SH-SY5Y (cell line): Measurements from ENCODE around the gene NUCKS1.

Experiments used
- GATA2 ChIP-seq: IDR thresholded peaks from 2 replicates; pipeline ENCODE4 v1.6.1; 2011; ENCODE audit warnings: mild to moderate bottlenecking, low read depth, low read length
- GATA3 ChIP-seq: IDR thresholded peaks from 2 replicates; pipeline ENCODE4 v1.6.1; 2011; ENCODE audit warnings: low read depth, mild to moderate bottlenecking, low read length, moderate library complexity

Gene NUCKS1

DNA sequence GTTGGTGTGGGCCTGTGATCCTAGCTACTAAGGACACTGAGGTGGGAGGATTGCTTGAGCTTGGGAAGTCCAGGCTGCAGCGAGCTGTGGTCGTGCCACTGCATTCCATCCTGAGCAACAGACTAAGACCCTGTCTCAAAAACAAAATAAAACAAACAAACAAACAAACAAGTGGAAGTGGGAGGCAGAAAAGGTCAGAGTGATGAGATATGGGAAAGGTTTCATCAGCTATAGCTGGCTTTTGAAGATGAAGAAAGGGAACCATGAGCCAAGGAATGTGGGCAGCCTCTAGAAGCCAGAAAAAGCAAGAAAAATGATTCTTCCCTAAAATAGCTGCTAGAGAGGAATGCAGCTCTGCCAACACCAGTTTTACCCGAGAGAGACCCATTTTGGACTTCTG, 10.6 kb upstream of the NUCKS1 start:
- no peak for TF ChIP-seq GATA2
- TF ChIP-seq GATA3, result no peak

DNA sequence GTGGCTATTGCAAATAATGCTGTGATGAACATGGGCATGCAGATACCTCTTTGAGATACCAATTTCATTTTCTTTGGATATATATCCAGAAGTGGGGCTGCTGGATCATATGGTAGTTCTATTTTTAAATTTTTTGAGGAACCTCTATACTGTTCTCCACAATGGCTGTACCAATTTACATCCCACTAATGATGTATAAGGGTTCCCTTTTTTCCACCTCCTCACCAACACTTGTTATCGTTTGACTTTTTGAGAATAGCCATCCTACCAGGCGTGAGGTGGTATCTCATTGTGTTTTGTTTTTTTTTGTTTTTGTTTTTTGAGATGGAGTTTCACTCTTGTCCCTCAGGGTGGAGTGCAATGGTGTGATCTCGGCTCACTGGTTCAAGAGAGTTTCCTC, 6.6 kb upstream of the NUCKS1 start:
- TF ChIP-seq GATA2 (no peak), GATA3 (no peak)

DNA sequence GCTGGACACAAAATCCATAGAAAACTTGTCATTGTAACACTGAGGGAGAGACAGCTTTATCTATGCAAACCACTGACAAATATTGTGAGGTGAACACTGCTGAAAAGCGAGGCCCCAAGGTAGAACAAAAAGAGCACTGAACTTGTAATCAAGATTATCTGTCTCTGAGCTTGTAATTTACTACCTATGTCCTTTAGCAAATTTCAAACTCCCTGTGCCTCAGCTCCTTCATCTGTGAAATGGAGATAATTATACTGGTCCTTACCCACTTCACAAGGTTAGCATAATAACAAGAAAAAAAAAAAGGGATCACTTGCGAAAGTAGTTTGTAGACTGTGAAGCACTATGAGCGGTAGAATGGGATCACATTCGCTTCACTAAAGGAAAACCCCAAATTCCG, 4.9 kb upstream of the NUCKS1 start:
- TF ChIP-seq GATA2 (no peak), GATA3 (no peak)

GRCh38 chr1:205751036-205751651, 1.2 kb upstream of the NUCKS1 start:
- TF ChIP-seq GATA3 (no peak), GATA2 (no peak)

DNA sequence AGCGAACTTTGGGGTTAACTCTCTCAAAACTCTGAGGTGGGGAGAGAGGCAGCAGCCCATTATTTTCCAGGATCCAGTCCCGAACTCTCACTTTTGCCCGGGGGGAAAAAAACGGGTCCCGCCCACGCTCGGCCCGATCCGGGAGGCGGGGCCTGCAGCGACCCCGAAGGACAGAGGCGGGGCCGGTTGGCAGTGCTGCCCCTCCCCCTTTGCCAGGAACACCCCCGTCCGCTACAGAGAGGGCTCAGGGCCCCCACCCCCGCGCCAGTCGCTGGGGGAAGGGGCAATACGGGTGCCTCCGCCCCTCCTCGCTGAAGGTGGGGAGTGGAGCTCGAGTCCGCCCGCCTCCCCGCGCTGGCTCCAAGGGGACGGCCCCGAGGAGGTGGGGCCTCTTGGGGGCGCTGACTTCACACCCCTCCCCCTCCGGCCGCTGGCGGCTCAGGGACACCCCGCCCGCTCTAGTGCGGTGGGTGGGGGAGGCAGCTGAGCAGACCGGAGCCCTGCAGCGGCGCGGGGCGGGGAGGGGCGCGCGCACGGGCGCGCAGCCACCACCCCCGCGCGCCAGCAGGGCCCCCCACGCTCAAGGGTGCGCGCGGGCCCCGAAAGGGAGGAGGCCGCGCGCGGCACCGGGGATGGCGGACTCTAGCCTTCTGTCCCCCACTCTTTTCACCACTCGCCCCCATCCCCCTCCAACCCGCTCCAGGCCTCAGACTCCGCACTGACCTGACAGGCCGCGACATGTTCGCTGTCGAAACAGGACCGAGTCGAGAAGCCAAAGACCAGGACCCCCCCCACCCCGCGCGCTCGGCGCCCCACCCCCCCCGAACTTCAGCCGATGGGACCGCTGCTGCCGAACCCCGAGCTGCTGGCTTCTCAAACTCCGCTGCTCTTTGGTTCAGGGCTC, 496 bp downstream of the NUCKS1 start:
- no peak for TF ChIP-seq GATA3
- TF ChIP-seq GATA2, result no peak

DNA sequence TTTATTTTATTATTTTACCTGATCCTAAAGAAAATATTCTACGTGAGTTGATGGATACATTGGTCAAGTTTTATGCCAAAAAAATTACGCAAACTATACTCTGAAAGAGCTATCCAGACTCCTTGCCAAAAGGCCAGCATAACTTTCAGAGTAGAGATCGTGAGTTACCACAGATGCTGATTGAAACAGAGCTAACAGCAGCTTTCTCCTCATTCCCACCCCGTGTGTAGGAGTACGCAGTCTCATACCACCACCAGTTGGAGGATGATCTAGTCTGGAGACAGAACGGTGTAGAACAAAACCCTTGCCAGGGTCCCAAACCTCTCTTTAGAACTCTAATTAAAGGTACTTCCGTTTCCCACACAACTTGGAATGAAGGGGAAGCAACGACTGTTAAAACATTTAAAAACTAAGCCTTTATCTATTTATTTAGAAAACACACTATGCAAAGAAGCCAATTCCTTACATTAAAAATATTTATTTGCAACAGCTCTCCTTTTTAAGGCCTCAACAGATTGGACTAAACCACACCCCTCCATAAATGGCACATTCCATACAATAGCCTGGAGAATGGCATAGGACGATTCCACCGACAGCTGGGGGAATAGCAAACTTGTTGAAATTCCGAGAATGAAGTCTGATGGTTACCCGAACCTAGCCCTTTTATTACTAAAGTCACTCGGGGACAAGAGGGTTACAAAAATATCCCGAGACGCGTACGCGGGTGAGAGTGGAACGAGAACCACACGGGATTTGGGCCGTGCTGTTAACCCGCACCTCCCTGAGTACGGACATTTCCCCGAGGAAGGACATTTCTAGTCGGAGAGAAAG, 1.4 kb downstream of the NUCKS1 start:
- TF ChIP-seq GATA3 (no peak), GATA2 (no peak)

DNA sequence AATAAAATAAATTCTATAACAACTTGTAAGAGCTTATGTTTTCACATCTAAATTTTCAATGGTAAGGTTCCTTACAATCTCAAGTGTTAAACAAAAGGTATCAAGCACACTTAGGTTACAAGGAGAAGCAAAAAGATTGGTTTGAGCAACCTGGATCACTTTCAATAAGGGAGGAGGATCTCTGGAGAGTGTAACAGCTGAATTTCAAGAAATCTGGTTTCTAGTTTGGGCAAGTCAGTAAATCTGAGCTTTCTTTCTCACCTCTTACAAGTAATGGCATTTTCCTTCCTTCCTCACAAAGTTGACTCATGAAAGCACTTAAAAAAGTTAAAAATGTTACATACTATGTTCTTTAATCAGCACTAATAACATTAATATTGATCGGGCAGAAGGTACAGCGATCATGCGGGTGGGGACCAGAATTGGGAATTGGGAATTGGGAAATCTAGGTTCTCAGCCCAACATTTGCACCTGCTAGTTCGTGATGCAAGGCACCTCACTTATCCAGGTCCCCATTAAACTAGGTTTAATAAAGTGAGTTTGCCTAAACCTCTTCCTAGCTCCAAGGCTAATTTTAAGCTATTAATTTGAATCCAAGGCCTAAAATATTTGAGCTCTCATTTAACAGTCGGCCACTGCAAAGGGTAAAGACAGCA, 3.1 kb downstream of the NUCKS1 start:
- TF ChIP-seq GATA2, result no peak
- TF ChIP-seq GATA3, result no peak

DNA sequence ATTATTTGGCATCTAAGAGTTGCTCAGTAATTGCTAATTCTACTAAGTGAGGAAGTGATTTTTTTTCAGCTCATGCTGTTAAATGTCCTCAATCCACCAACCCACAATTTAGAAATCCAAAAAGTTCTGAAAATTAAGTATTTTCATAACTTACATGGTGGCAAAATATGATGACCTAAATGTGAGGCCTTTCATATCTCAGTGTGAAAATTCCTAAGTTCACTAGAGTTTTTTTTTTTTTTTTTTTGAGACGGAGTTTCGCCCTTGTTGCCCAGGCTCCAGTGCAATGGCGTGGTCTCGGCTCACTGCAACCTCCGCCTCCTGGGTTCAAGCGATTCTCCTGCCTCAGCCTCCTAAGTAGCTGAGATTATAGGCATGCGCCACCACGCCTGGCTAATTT, 5.6 kb downstream of the NUCKS1 start:
- TF ChIP-seq GATA3 (no peak), GATA2 (no peak)

DNA sequence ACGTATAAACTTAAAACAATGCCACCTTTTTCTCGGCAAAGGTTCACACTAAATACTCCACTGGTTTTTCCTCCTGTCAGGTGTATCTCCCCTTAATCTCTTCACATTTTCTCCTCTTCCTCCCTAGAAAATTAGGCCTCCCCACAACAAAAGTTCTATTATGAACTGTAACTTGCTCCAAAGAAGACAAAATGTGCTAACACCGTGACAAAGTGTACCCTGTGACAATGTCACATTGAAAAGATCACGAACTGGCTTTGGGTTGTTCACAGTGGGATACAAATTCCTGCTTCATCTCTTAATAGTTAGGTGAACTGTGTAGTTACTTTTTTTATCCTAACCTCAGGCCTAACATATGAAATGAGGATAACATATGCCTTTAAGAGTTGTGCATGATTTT, 6.0 kb downstream of the NUCKS1 start:
- no peak for TF ChIP-seq GATA3
- no peak for TF ChIP-seq GATA2

- TF ChIP-seq GATA3 (no peak), GATA2 (no peak)
Measured at GRCh38 chr1:205741681-205742080, 8.3 kb downstream of the NUCKS1 start.

DNA sequence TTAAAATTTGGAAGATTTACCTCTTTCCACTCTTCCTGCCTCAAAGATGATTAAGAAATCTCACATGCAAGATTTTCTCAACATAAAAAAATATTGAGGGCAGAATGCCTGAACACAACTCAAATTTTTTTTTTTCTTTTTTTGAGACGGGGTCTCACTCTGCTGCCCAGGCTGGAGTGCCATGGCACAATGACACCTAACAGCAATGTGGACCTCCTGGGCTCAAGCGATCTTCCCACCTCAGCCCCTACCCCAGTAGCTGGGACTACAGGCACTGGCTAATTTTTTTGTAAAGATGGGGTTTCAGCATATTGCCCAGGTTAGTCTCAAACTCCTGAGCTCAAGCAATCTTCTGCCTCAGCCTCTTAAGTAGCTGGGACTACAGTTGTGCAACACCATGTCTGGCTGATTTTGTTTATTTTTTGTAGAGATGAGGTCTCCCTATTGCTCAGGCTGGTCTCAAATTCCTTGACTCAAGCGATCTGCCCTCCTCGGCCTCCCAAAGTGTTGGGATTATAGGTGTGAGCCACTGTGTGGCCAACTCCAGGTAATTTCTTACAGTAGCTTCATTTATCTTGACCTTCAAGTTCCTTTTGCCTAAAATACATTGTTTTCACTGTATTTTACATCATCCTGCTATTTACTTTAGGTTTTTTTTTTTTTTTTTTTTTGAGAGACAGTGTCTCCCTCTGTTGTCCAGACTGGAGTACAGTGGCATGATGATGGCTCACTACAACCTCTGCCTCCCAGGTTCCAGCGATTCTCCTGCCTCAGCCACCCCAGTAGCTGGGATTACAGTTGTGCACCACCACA, 10.4 kb downstream of the NUCKS1 start:
- no peak for TF ChIP-seq GATA3
- no peak for TF ChIP-seq GATA2

DNA sequence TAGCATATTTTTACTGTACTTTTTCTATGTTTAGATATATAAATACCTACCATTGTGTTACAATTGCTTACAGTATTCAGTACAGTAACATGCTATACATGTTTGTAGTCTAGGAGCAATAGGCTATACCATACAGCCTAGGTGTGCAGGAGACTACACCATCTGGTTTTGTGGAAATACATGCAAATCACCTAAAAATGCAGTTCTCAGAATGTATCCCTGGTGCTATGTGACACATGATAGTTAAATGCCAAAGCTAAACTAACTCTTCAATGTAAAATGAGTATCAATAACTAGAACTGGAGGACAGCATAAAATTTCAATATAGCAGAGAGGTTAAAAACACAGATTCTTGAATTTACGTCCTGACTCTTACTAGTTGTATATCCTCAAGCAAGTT, 14.8 kb downstream of the NUCKS1 start:
- TF ChIP-seq GATA3 (no peak), GATA2 (no peak)

DNA sequence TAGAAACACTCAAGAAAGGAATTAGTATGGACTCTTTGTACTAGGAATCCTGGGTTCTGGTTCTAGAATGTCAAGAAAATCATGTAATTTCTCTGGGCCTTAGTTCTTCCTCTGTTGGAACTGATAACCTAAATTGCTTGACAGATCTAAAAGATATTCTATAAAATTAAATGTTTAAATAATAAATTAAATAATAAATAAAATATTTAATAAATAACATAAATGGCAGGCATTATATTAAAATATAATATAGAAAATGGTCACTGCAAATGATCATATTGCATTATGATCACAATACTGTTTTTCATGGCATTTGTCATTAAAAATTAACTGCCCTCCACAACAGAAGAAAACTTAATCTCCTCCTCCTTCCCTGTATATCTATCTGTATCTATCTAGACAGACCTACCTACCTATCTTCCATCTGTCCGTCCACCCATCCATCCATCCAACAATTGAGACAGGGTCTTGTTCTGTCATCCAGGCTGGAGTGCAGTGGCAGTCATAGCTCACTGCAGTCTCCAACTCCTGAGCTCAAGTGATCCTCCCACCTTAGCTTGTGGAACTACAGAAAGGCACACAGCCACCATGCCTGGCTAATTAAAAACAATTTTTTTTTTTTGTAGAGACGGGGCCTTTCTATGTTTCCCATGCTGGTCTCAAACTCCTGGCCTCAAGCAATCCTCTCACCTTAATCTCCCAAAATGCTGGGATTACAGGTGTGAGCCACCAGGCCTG, 16.4 kb downstream of the NUCKS1 start:
- TF ChIP-seq GATA2 (no peak), GATA3 (no peak)
